Measurements from ENCODE around the gene AFAP1. TPM values are rescaled to one million over a fixed set of nuclear protein-coding genes. Genes with fewer than 3 reads are reported as not detected.

The AFAP1 gene
- total RNA-seq, 4 donors from 2014 or later = 15.8 to 42.9 (median 31.3) TPM

DNA sequence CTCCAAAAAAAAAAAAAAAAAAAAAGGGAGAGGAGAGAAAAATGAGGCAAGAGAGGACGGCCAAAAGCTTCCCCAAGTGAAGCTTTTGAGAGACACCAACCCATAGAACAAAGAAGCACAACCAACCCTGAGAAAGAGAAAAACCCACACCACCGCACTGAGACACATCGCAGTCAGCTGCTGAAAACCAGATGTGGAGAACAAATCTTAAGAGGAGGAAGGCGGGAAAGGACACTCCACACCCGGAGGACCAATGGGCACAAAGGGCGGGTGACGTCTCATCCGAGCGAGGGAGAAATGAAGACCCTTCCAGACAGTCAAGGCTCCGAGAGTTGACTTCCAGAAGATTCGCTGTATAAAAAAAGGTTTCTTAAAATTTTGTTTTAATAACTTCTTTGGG is 112.1 kb downstream of the AFAP1 start:
- Histone ChIP-seq H3K9me3 (no peaks in the 10 kb centered on the region), H3K27ac (peak overlapping the region; percentile 37 to 82 (median 70)), H3K4me3 (no peak overlapping the region), H3K36me3 (no peaks in the 10 kb centered on the region), H3K4me1 (peaks cover 0 to 27% (median 6%) of the 10 kb centered on the region in 4 donors), H3K27me3 (no peaks in the 10 kb centered on the region)
- TF ChIP-seq POLR2A (IDR thresholded peaks at IDR 0.05) = no peak
- no peak for DNase-seq

DNA sequence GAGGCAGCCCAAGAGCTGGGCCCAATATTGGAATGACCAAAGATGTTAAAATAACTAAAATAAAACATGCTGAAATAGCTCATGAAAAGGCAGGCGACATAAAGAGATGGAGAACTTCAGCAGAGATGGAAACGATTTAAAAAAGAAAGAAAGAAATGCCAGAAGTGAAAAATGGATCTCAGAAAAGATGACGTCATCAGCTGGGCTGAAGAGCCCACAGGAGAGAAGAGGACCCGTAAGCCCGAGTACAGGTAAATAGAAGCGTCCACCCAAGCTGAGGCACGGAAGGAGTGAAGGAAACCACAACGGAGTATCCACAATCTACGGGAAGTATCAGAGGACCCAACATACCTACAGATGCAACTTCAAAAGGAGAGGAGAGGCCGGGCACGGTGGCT is 112.8 kb downstream of the AFAP1 start:
- H3K27me3 ChIP-seq = no peaks in the 10 kb centered on the region
- no peaks in the 10 kb centered on the region for H3K36me3 ChIP-seq
- H3K27ac ChIP-seq = peak overlapping the region in 1 of 4 donors; percentile 18
- H3K4me3 ChIP-seq = no peak overlapping the region
- peaks cover 0 to 27% (median 6%) of the 10 kb centered on the region in 4 donors for H3K4me1 ChIP-seq
- H3K9me3 ChIP-seq = no peaks in the 10 kb centered on the region
- no peak for DNase-seq
- TF ChIP-seq, protein P1, sequence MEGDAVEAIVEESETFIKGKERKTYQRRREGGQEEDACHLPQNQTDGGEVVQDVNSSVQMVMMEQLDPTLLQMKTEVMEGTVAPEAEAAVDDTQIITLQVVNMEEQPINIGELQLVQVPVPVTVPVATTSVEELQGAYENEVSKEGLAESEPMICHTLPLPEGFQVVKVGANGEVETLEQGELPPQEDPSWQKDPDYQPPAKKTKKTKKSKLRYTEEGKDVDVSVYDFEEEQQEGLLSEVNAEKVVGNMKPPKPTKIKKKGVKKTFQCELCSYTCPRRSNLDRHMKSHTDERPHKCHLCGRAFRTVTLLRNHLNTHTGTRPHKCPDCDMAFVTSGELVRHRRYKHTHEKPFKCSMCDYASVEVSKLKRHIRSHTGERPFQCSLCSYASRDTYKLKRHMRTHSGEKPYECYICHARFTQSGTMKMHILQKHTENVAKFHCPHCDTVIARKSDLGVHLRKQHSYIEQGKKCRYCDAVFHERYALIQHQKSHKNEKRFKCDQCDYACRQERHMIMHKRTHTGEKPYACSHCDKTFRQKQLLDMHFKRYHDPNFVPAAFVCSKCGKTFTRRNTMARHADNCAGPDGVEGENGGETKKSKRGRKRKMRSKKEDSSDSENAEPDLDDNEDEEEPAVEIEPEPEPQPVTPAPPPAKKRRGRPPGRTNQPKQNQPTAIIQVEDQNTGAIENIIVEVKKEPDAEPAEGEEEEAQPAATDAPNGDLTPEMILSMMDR (IDR thresholded peaks at IDR 0.05) = no peak
- no peak for TF ChIP-seq POLR2A (IDR thresholded peaks at IDR 0.05)

DNA sequence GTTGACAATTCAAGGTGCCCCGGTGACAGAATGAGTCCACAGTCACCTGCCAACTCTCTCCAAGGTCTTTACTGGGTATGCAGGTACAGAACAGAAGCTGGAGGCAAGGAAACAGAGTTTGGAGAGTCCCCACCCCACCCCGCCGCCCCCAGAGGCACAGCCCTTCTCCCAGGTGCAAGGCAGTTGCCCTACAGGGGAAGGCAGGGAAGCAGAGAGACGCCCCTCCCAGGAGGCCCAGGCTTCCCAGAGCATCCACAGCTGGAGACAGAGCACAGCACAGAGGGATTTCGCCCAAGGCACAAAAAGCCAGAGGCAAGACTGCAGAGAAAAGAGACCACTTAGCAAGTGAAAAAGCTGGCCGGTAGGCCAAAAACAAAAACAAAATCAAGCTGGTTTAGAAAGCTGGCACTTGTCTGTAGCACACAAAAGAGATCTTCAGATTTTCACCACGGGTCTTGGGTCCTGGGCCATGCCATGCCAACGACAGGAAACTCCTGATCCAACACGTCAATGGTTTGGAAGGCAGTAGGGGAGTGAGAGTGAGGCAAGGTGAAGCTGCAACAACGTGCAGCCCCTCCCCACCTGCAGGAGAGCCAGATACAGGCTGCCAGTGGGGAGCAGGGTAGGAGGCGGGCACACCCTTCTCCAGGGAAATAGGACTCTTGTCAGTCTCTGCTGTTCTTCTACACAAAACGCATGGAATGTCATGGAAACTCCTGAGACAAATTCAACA is 113.3 kb downstream of the AFAP1 start:
- H3K27me3 ChIP-seq = no peaks in the 10 kb centered on the region
- TF ChIP-seq POLR2A (IDR thresholded peaks at IDR 0.05) = no peak
- TF ChIP-seq, protein P1 (IDR thresholded peaks at IDR 0.05) = no peak
- H3K36me3 ChIP-seq = no peaks in the 10 kb centered on the region
- H3K4me1 ChIP-seq = peaks cover 0 to 27% (median 6%) of the 10 kb centered on the region in 4 donors
- H3K27ac ChIP-seq = no peak overlapping the region
- H3K4me3 ChIP-seq = no peak overlapping the region
- H3K9me3 ChIP-seq = no peaks in the 10 kb centered on the region
- no peak for DNase-seq

DNA sequence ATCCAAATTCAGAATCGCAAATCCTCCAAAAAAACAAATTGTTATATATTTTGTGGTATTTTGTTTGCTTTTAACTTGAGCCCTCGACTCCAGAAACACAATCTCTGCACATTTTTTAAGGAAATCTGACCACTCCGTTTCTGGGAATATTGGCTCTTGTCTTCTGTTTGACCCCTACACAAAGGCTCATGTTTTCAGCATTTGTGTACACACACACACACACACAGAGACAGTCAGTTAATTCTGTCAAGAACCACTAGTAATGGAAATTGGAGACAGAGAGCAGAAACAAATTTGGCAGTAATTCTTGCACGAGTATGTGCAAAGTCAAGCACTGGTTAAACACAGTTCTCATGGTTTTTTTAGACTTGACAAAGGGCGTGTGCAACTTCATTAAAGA is 115.4 kb downstream of the AFAP1 start:
- Histone ChIP-seq H3K9me3 (no peaks in the 10 kb centered on the region), H3K36me3 (no peaks in the 10 kb centered on the region), H3K4me3 (no peak overlapping the region), H3K27ac (peak overlapping the region in 2 of 4 donors; percentile 36 to 82), H3K4me1 (peaks cover 0 to 21% (median 3%) of the 10 kb centered on the region in 4 donors), H3K27me3 (no peaks in the 10 kb centered on the region)
- DNase-seq = no peak
- TF ChIP-seq, protein P1 (IDR thresholded peaks at IDR 0.05) = no peak
- TF ChIP-seq POLR2A (IDR thresholded peaks at IDR 0.05) = no peak

DNA sequence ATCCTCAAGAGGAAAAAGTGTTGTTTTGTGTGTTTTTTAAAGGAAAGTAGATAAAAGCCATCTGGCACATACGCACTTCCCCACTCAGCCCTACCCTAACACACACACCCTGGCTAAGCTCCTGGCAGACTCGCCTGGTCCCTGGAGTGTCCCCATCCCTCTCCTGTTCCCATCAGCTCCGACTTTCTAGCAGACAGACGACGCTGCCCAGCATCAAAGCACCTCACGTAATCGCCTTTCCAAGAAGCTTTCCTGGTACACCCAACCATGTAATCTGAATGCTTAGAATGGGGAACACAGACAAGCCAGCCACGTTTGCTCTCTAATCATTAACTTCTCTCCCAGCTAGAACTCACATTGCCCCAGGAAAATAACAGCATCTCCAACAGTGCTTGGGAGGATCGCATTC is 116.2 kb downstream of the AFAP1 start:
- H3K4me3 ChIP-seq = no peak overlapping the region
- no peaks in the 10 kb centered on the region for H3K9me3 ChIP-seq
- no peak for DNase-seq
- H3K4me1 ChIP-seq = peaks cover 0 to 29% (median 3%) of the 10 kb centered on the region in 4 donors
- H3K27me3 ChIP-seq = no peaks in the 10 kb centered on the region
- H3K36me3 ChIP-seq = no peaks in the 10 kb centered on the region
- TF ChIP-seq POLR2A (IDR thresholded peaks at IDR 0.05) = no peak
- TF ChIP-seq, protein P1 (IDR thresholded peaks at IDR 0.05) = no peak
- H3K27ac ChIP-seq = peak overlapping the region; percentile 48 to 82 (median 57)

DNA sequence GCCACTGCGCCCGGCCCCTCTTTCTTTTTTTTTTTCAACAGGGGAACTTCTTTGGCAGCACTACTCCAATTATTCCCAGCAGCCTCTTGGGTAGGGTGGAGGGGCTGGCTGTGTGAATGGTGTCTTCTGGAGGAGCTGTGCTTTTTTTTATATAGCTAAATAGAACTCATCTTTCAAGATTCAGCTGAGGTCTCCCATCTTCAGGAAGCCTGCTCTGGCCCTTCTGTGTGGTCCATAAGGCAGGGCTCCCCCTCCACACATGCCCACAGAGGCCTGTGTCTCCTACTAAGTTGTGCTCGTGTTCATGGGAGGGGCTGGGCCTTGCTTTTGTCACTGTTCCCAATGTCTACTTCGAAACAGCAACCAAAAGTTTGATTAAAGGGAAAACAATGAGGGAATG is 116.8 kb downstream of the AFAP1 start:
- H3K36me3 ChIP-seq = no peaks in the 10 kb centered on the region
- H3K9me3 ChIP-seq = no peaks in the 10 kb centered on the region
- no peak overlapping the region for H3K4me3 ChIP-seq
- DNase-seq = no peak
- TF ChIP-seq, protein P1 (IDR thresholded peaks at IDR 0.05) = no peak
- no peak for TF ChIP-seq POLR2A (IDR thresholded peaks at IDR 0.05)
- H3K4me1 ChIP-seq = peaks cover 0 to 32% (median 3%) of the 10 kb centered on the region in 4 donors
- peak overlapping the region; percentile 48 to 82 (median 54) for H3K27ac ChIP-seq
- no peaks in the 10 kb centered on the region for H3K27me3 ChIP-seq

All from Peyer's patch (tissue), 4 donors.